ENCODE results near the gene IGFLR1. TPM values are rescaled to one million over a fixed set of nuclear protein-coding genes. Genes with fewer than 3 reads are reported as not detected.

IGFLR1 gene
- total and polyA plus RNA-seq, 4 donors, result 5.1 to 14.9 (median 9.5) TPM

DNA sequence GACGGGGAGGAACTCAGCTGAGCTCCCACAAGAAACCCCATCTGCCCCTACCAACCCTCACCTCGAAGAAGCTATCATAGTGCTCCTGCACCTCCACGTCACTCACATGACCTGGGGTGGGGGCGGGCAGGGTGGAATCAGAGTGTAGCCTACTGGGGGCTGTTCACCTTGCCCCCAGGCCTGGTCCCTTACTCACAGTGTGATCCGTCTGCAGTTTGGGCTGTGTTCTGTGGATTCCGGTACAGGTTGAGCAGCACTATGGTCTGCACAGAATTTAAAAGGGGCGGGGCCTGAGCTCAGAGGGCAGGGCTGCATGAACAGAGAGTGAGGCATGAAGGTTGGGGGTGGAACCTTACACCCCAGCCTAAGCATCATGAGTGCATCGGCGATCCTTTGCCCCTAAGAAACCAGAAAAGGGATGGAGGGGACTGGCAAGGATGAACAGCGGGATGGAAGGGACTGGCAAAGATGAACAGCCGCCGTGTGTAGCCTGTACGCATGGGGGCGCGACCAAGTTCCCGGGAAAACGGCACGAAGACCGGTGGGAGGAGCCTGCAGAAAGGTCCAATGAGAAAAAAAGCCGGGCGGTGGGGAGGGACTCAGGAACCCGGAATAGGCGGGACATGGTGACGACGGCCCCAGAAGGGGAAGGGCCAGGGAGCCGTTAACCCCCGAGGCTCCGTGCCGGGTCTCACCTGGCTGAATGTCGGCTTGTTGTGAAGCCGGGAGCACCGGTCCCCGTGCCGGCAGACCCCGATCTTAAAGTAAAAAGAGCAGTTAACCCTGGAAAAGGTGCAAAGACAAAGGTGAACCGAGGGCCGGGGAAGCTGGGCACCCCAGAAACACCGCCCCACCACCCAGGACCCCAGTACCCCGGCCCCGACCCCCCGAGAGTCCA, 2.4 kb upstream of the IGFLR1 start:
- DNase-seq, result peak; percentile 97
- peak overlapping the region; percentile 97 for H3K27ac ChIP-seq (ENCODE audit: low read depth in 1 of 2, low read length in 2 of 2)
- 6% methylated on average over 40 to 41 of the region's 41 CpGs for WGBS, 2 donors
- no peaks in the 10 kb centered on the region for H3K9me3 ChIP-seq (ENCODE audit: control insufficient read depth, low read length)
- H3K36me3 ChIP-seq (ENCODE audit: control insufficient read depth in 1 of 2, insufficient read depth in 2 of 2, low read length in 1 of 2), result no peaks in the 10 kb centered on the region
- H3K4me1 ChIP-seq (ENCODE audit: control insufficient read depth in 1 of 2, insufficient read depth in 2 of 2, low read length in 2 of 2), result no peaks in the 10 kb centered on the region
- no peaks in the 10 kb centered on the region for H3K27me3 ChIP-seq (ENCODE audit: control insufficient read depth in 1 of 2, insufficient read depth in 2 of 2, low read length in 1 of 2)
- peak overlapping the region; percentile 81 to 93 for H3K4me3 ChIP-seq (ENCODE audit: low read length in 2 of 2)
- ATAC-seq (ENCODE audit: low FRiP score), result peak; percentile 91
- intact Hi-C loops (cut with DNase I), result loop anchor here (2.0 to 10.0 kb wide), 3 partner anchors 186 to 400 kb away; partner anchors contain the start of gene CAPNS1 (in 1 of the 2)

DNA sequence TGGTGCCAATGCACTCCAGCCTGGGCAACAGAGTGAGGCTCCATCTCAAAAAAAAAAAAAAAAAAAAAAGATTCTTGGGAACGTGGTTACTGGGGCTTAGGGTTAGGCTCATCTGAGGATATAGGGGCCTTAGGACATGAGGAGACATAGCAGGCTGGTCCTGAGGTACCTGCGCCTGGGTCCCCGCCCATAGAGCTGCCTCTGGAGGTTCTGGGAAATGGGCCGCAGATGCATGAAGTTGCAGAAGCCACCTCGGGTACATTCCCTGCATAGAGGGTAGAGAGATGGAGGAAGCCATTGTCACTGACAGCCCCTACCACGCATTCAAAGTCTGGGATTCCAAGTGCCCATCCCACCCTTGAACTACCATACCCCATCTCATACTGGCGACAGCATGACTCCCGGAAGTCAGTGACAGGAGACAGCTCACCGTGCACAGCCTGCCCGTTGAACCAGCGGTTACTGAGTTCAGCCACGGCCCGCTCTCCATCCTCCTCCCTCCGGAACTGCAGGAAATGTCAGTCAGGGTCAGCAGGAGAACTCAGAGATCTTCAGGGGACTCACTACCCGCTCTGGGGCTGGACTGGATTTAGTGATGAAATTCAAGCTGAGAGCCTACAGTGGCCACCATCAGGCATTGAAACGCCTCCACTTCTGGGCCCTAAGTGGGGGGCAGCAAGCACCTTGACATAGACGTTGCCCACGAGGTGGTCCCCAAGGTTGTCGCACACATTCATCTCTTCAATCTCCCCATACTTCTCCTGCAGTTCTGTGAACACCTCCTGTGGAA, 1.6 kb upstream of the IGFLR1 start:
- H3K4me1 ChIP-seq (ENCODE audit: control insufficient read depth in 1 of 2, insufficient read depth in 2 of 2, low read length in 2 of 2), result no peaks in the 10 kb centered on the region
- intact Hi-C loops (cut with DNase I), result loop anchor here (2.0 to 10.0 kb wide), 2 partner anchors 187 to 401 kb away; partner anchors contain the start of gene CAPNS1 (in 1 of the 2)
- H3K27me3 ChIP-seq (ENCODE audit: control insufficient read depth in 1 of 2, insufficient read depth in 2 of 2, low read length in 1 of 2), result no peaks in the 10 kb centered on the region
- H3K36me3 ChIP-seq (ENCODE audit: control insufficient read depth in 1 of 2, insufficient read depth in 2 of 2, low read length in 1 of 2), result peaks cover 0 to under 1% of the 10 kb centered on the region in 2 donors
- H3K9me3 ChIP-seq (ENCODE audit: control insufficient read depth, low read length), result no peaks in the 10 kb centered on the region
- no peak overlapping the region for H3K27ac ChIP-seq (ENCODE audit: low read depth in 1 of 2, low read length in 2 of 2)
- WGBS, 2 donors, result 87 to 88% methylated on average over 19 of the region's 19 CpGs
- DNase-seq (peak in 1 of 2 donors; percentile 68), ATAC-seq (ENCODE audit: low FRiP score) (no peak)
- no peak overlapping the region for H3K4me3 ChIP-seq (ENCODE audit: low read length in 2 of 2)

DNA sequence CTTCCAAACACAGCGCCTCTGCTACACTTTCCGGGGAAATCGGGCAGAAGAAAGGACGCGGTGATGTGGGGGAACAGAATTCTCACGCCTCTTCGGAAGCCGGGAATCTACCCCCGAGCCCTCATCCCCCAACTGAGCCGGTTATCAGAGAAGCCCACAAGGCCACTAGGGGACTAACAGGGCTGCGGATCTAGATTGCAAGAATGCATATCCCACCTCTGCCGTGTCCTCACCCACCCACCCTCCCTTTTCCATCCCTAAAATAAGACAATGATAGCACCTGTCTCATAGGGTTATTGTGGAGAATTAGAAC, 1.1 kb downstream of the IGFLR1 start:
- DNase-seq (no peak), ATAC-seq (ENCODE audit: low FRiP score) (no peak)
- no peaks in the 10 kb centered on the region for H3K27me3 ChIP-seq (ENCODE audit: control insufficient read depth in 1 of 2, insufficient read depth in 2 of 2, low read length in 1 of 2)
- H3K36me3 ChIP-seq (ENCODE audit: control insufficient read depth in 1 of 2, insufficient read depth in 2 of 2, low read length in 1 of 2), result peaks cover 2 to 5% of the 10 kb centered on the region in 2 donors
- H3K27ac ChIP-seq (ENCODE audit: low read depth in 1 of 2, low read length in 2 of 2), result peak overlapping the region in 1 of 2 donors; percentile 79
- H3K4me3 ChIP-seq (ENCODE audit: low read length in 2 of 2), result peak overlapping the region; percentile 31 to 59
- WGBS, 2 donors, result 1 to 3% methylated on average over 12 of the region's 12 CpGs
- H3K4me1 ChIP-seq (ENCODE audit: control insufficient read depth in 1 of 2, insufficient read depth in 2 of 2, low read length in 2 of 2), result no peaks in the 10 kb centered on the region
- no peaks in the 10 kb centered on the region for H3K9me3 ChIP-seq (ENCODE audit: control insufficient read depth, low read length)
- intact Hi-C loops (cut with DNase I), result loop anchor here in 1 of 2 donors (10.0 kb wide), 1 partner anchor 404 kb away; the partner anchor contains the start of gene CAPNS1

DNA sequence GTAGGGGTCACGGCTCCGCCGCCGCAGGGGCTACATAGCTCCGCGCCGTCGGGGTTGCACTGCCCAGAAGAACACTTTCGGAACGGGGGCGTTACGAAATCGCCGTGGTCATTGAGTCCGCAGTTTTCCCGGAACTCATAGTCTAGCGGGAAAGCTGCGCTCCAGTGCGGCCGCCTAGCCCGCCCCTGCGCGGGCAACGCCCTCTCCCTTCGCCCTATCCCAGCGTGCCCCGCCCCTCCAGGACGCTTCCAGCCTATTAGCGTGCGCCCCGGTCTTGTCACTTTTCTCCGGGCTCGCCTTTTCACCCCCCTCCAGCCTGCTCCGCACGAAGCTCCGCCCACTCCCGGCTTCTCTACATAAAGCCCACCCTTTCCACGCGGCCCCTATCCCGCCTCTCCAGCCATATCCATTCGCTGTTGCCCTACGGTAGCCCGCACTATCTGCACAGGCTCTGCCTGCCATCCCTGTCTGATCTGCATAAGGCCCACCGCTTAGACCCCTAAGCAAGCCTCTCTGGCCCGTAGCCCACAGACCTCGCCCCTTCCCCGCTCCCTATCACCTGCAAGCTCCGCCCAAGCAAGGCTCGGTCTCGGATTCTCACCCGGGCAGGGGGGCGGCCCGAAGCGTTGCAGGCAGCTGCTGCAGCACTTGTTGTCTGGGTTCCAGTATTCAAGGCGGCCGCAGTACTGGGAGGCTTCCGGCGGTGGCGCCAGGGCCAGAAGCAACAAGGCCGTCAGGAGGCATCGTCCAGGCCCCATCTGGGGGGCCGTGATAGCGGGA, 1.6 kb downstream of the IGFLR1 start:
- Histone ChIP-seq H3K36me3 (ENCODE audit: control insufficient read depth in 1 of 2, insufficient read depth in 2 of 2, low read length in 1 of 2) (peaks cover 2 to 5% of the 10 kb centered on the region in 2 donors), H3K27ac (ENCODE audit: low read depth in 1 of 2, low read length in 2 of 2) (peak overlapping the region in 1 of 2 donors; percentile 79), H3K4me1 (ENCODE audit: control insufficient read depth in 1 of 2, insufficient read depth in 2 of 2, low read length in 2 of 2) (no peaks in the 10 kb centered on the region), H3K27me3 (ENCODE audit: control insufficient read depth in 1 of 2, insufficient read depth in 2 of 2, low read length in 1 of 2) (no peaks in the 10 kb centered on the region), H3K4me3 (ENCODE audit: low read length in 2 of 2) (peak overlapping the region; percentile 32 to 59), H3K9me3 (ENCODE audit: control insufficient read depth, low read length) (no peaks in the 10 kb centered on the region)
- peak; percentile 93 for ATAC-seq (ENCODE audit: low FRiP score)
- WGBS, 2 donors, result 0% methylated on average over 53 to 63 of the region's 63 CpGs
- intact Hi-C loops (cut with DNase I), result loop anchor here in 1 of 2 donors (10.0 kb wide), 1 partner anchor 404 kb away; the partner anchor contains the start of gene CAPNS1
- peak; percentile 99 for DNase-seq

DNA sequence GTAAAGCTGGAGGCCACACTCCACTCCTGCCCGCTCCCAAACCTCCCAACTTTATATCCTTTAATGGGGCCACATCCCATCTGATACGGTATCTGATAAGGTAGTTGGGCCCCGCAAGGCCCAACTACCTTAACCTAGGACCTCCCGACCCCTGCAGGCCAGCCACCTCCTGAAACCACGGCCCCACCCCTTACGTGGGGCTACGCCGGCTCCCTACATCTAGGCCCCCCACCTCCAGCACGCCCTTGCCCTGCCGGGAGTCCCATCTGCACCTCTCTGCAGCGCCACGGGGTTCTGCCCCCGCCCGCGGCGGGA, 2.2 kb downstream of the IGFLR1 start:
- no peaks in the 10 kb centered on the region for H3K4me1 ChIP-seq (ENCODE audit: control insufficient read depth in 1 of 2, insufficient read depth in 2 of 2, low read length in 2 of 2)
- no peak for DNase-seq

DNA sequence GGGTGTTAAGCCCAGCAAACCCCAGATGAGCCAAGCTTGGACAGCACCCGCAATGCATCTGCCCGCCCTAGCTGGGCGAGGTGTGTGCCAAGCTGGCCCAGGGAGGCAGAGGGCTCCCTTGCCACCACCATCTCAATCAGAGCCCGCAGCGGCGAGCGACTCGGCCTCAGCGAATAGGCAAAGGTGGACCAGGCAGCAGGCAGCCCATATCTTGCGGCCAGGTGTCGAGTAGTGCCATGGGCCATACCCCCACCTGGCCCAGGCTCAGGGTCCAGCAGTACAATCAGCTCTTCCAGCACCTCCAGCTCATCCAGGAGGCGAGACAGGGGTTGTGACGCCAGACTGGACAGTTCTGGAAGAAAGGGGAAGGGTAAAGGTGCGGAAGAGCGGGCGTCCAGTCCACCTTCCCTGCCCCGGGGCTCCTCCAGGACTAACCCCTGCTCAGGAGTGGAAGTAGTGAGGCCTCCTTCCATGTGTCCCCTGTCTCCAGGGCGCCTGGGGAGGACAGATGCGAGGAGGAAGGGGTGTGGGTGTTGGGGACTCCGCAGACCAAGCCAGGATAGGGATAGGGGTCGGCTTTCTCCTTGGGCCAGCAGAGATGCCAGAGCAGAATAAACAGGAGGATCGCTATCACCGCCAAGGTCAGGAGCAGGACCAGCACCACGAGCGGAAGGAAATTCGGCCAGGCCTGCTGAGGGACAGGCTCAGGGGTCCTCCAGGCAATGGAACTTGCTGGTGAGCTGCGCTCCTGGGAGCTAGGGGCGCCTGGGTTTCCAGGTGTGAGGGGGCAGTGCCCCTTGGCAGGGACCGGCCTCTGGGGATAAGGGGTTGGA, 2.8 kb downstream of the IGFLR1 start:
- H3K4me3 ChIP-seq (ENCODE audit: low read length in 2 of 2), result peak overlapping the region in 1 of 2 donors; percentile 32
- H3K4me1 ChIP-seq (ENCODE audit: control insufficient read depth in 1 of 2, insufficient read depth in 2 of 2, low read length in 2 of 2), result no peaks in the 10 kb centered on the region
- peak overlapping the region in 1 of 2 donors; percentile 52 for H3K27ac ChIP-seq (ENCODE audit: low read depth in 1 of 2, low read length in 2 of 2)
- intact Hi-C loops (cut with DNase I), result loop anchor here in 1 of 2 donors (10.0 kb wide), 1 partner anchor 405 kb away; the partner anchor contains the start of gene CAPNS1
- H3K9me3 ChIP-seq (ENCODE audit: control insufficient read depth, low read length), result no peaks in the 10 kb centered on the region
- ATAC-seq (ENCODE audit: low FRiP score) (no peak), DNase-seq (peak; percentile 54 to 72)
- WGBS, 2 donors, result 73 to 74% methylated on average over 29 of the region's 29 CpGs
- no peaks in the 10 kb centered on the region for H3K27me3 ChIP-seq (ENCODE audit: control insufficient read depth in 1 of 2, insufficient read depth in 2 of 2, low read length in 1 of 2)
- H3K36me3 ChIP-seq (ENCODE audit: control insufficient read depth in 1 of 2, insufficient read depth in 2 of 2, low read length in 1 of 2), result peaks cover 2 to 5% of the 10 kb centered on the region in 2 donors

More for the DNA sequence above, 2.2 kb downstream of the IGFLR1 start:
- no peaks in the 10 kb centered on the region for H3K9me3 ChIP-seq (ENCODE audit: control insufficient read depth, low read length)
- ATAC-seq (ENCODE audit: low FRiP score), result no peak
- intact Hi-C loops (cut with DNase I), result loop anchor here in 1 of 2 donors (10.0 kb wide), 1 partner anchor 405 kb away; the partner anchor contains the start of gene CAPNS1
- 2 to 5% methylated on average over 10 to 16 of the region's 16 CpGs for WGBS, 2 donors
- no peaks in the 10 kb centered on the region for H3K27me3 ChIP-seq (ENCODE audit: control insufficient read depth in 1 of 2, insufficient read depth in 2 of 2, low read length in 1 of 2)
- H3K36me3 ChIP-seq (ENCODE audit: control insufficient read depth in 1 of 2, insufficient read depth in 2 of 2, low read length in 1 of 2), result peaks cover 2 to 5% of the 10 kb centered on the region in 2 donors
- peak overlapping the region in 1 of 2 donors; percentile 52 for H3K27ac ChIP-seq (ENCODE audit: low read depth in 1 of 2, low read length in 2 of 2)
- H3K4me3 ChIP-seq (ENCODE audit: low read length in 2 of 2), result peak overlapping the region; percentile 29 to 32

DNA sequence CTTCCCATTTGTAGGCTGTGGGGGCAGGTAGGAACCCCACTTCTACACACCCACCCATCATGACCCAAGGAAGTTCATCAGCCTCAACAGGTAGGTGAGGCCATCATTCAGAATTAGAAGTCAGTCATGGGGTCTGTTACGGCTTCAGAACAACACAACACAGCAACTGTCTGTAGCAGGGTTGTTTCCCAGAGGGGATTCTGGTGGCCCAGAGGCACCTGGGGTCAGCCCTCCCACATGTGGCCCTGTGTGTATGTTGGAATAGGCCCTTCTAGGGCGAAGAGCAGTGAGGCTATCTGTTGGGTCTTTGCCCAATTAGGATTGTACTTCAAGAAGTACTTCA, 3.4 kb downstream of the IGFLR1 start:
- no peaks in the 10 kb centered on the region for H3K9me3 ChIP-seq (ENCODE audit: control insufficient read depth, low read length)
- H3K36me3 ChIP-seq (ENCODE audit: control insufficient read depth in 1 of 2, insufficient read depth in 2 of 2, low read length in 1 of 2), result peaks cover 2 to 5% of the 10 kb centered on the region in 2 donors
- H3K27ac ChIP-seq (ENCODE audit: low read depth in 1 of 2, low read length in 2 of 2), result no peak overlapping the region
- intact Hi-C loops (cut with DNase I), result no loop called here
- ATAC-seq (ENCODE audit: low FRiP score), result no peak
- no peaks in the 10 kb centered on the region for H3K27me3 ChIP-seq (ENCODE audit: control insufficient read depth in 1 of 2, insufficient read depth in 2 of 2, low read length in 1 of 2)
- no peaks in the 10 kb centered on the region for H3K4me1 ChIP-seq (ENCODE audit: control insufficient read depth in 1 of 2, insufficient read depth in 2 of 2, low read length in 2 of 2)
- H3K4me3 ChIP-seq (ENCODE audit: low read length in 2 of 2), result no peak overlapping the region
- WGBS, 2 donors, result 65 to 70% methylated on average over 2 of the region's 2 CpGs
- no peak for DNase-seq

Measured in aorta (tissue), 5 donors.